ENCODE data around the gene VAMP2. TPM values are rescaled to one million over a fixed set of nuclear protein-coding genes. Genes with fewer than 3 reads are reported as not detected.

The VAMP2 gene
- total and polyA plus RNA-seq, 9 of the 15 experiments (the other 6 are each of a cell fraction or from before 2014, with no cell fraction given): 2.3 to 31.8 (median 6.0) TPM

DNA sequence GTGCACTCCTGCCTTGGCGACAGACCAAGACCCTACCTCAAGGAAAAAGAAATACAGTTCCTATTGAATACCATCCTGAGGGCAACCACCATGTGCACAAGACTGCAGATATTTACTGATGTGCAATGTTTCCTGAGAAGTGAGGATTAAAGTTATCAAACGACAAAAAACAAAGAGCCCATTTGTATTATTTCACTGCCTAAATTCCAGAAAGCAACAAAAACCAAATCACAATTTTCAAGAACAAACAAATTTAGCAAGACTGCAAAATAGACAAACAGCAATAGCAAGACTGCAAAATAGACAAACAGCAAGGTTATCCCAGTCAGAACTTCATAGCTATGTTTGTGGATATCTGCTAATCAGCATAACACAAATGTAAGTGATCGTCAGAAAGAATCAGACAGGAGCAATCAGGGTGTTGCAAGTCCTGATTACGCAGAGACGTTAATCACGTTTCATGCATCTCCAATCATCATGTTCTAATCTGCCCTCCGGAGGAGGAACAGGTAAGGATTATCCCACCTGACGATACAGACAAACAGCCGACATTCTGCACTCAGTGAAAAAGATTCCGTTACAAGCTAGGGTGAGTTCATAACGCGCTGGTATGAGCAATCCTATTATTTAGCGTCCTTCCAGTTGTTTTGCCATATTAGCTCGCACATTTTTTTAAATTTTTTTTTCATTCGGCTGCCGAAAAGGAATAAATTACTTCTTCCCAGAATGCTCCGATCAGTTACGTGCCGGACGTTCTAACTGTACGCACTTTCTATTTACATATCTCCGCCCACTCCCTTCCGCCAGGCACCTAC lies 10.5 kb upstream of the VAMP2 start (continued):
- TF ChIP-seq SFPQ (IDR thresholded peaks at IDR 0.05; ENCODE audit: low read depth, low read length): no peak; the same call in 1 of the 2 replicates
- TF ChIP-seq HMG20B (CRISPR knock-in tag; IDR thresholded peaks at IDR 0.05): peak; percentile 90
- TF ChIP-seq RREB1 (CRISPR knock-in tag; IDR thresholded peaks at IDR 0.05): no peak
- TF ChIP-seq NUFIP1 (IDR thresholded peaks at IDR 0.05; ENCODE audit: partially characterized antibody): peak; percentile 100
- TF ChIP-seq, protein P1, sequence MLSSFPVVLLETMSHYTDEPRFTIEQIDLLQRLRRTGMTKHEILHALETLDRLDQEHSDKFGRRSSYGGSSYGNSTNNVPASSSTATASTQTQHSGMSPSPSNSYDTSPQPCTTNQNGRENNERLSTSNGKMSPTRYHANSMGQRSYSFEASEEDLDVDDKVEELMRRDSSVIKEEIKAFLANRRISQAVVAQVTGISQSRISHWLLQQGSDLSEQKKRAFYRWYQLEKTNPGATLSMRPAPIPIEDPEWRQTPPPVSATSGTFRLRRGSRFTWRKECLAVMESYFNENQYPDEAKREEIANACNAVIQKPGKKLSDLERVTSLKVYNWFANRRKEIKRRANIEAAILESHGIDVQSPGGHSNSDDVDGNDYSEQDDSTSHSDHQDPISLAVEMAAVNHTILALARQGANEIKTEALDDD (IDR thresholded peaks at IDR 0.05): peak; percentile 53; the same call in 1 of the 2 replicates
- no peak for TF ChIP-seq PBX2 (CRISPR knock-in tag; IDR thresholded peaks at IDR 0.05; ENCODE audit: low read depth)
- peak; percentile 72 for TF ChIP-seq PBX2 (tag; conservative IDR thresholded peaks at IDR 0.05; ENCODE audit: low read depth)
- TF ChIP-seq HIVEP1 (CRISPR knock-in tag; IDR thresholded peaks at IDR 0.05): peak; percentile 80; the same call in 1 of the 2 replicates
- no peak for TF ChIP-seq ZNF184 (CRISPR knock-in tag; IDR thresholded peaks at IDR 0.05)
- peak; percentile 93 for TF ChIP-seq ZNF696 (CRISPR knock-in tag; conservative IDR thresholded peaks at IDR 0.05)
- TF ChIP-seq KHSRP (IDR thresholded peaks at IDR 0.05): peak; percentile 98
- TF ChIP-seq LARP7 (IDR thresholded peaks at IDR 0.05): peak; percentile 81; the same call in 1 of the 2 replicates
- no peak for TF ChIP-seq CREBBP (IDR thresholded peaks at IDR 0.05; ENCODE audit: low read depth, low read length)
